ENCODE measurements around the gene KCNH1.

KCNH1 gene

DNA sequence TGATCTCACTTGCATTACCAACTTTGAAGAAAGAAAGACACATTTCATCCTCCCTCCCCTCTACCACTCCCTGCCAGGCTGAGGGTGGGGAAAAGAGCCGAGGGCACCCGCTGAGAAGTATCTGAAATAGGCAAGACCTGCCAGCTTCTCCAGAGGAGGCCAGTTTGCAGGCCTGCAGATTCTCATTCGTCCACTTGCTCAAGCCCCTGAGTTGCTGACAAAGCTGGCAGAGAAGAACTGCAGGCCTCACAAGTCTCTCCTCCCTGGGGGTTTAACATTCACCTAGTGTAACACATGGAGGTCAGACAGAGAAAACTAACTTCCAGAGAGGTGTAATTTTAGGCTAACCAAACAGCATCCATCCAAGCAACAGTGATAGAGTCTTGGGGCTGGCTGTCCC, 428.9 kb downstream of the KCNH1 start:
- DNase-seq: no peak

GRCh38 chr1:210703593-210703992, 430.4 kb downstream of the KCNH1 start:
- no peak for DNase-seq

DNA sequence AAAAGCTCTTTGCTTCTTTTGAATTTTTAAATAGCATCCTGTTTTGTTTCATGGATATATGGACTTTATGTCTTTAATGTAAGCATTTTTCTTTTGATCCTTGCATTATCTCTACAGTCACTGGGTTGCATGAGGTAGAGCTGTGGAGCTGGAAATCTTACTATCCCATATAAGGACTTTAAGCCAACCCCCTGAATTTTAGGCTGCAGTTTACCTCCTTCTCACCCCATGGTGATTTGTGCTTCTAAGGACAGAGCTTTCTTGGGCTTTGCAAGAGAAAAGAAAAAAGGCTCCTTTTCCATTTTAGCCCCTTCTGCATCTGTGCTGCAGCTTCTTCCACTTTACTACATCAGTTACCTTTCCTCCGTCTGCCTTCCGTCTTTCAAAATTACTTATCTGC, 431.4 kb downstream of the KCNH1 start:
- DNase-seq: no peak

GRCh38 chr1:210700511-210700910, 433.4 kb downstream of the KCNH1 start:
- no peak for DNase-seq

DNA sequence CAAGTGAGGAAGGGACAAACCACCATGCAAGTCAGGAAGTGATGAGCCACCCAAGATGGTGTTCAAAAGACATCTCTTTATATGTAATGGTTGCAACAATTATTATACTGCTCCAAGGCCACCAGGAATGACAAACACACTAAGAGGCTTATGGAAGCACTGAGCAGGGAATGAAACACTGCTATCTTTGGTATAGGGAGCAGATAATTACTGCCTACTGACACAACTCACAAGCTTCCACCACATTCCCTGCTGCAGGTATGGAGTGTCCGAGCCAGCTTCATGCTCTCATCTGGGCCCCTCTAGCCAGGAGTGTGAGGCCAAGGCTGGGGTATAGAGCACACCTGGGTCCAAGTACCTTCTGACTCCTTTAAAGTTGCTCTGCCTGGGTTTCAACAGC, 433.9 kb downstream of the KCNH1 start:
- DNase-seq: no peak

- no peak for DNase-seq
These were observed 435.3 kb downstream of the KCNH1 start for GRCh38 chr1:210698661-210699060.

- DNase-seq: no peak
These were observed 436.8 kb downstream of the KCNH1 start for GRCh38 chr1:210697185-210697584.

- no peak for DNase-seq
These were observed 437.2 kb downstream of the KCNH1 start for GRCh38 chr1:210696709-210697108.

DNA sequence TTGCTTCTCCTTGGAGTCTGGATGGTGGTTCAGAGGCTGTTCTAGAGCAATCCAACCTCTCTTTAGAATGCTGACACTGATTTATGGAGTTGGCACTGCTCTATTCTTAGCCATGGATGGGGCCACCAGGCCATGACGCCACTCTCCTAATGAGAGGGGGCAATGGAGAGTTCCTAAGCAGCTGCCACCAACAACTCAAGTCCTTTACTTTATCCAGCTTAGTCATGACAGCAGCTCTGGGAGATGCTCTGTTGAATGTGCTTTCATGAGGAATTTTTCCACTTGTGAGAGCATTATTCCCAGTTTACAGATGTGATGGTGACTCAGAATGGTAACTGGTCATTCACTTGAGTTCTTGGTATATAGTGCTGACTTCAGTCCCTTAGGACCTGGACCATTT, 438.9 kb downstream of the KCNH1 start:
- no peak for DNase-seq

- peak; percentile 2 for DNase-seq
These were observed 441.2 kb downstream of the KCNH1 start for GRCh38 chr1:210692796-210693195.

DNA sequence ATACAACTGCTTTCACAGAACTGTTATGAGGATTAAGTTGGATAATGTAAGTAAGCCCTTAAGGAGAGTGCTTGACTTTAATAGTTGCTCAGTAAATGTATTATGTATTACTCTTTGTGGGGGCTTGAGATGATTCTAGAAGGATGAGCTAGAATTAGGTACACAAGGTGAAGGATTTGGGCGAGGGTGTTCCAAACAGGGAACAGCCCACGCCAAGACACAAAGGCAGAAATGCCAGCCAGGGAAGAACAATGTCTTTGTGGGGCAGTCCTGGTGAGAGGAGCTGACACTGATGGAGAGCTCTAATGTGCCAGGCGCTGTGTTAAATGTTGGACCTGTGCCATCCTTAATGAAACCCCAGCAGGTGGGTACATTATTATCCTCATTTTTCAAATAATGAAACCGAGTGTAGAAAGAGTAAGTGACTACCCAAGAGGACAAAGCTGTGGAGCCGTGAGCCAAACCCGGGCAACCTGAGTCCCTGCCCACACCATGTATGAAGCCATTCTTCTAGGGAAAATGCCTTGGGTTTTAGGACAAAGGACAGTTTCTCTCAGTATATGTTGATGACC, 442.8 kb downstream of the KCNH1 start:
- DNase-seq: no peak

DNA sequence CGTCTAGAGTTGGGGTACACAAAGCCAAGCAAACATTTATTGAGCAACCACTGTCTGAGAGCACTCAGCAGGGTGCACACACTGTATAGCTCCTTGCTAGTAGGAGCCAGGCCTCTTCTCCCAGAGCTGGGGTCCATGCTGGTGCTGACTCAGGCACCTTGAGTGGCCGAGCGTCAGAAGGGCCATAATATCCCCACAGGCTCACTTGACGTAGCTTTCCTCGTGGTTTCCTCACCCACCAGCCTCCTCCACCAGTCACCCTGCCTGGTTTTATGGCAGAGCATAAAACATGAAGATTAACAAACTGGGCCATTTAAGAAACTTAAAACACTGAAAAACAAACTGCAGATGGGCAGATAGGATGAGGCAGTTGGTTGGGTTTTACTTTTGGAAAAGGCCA, 443.7 kb downstream of the KCNH1 start:
- DNase-seq: no peak

- DNase-seq: no peak
These were observed 444.1 kb downstream of the KCNH1 start for GRCh38 chr1:210689826-210690225.

- DNase-seq: no peak
These were observed 445.3 kb downstream of the KCNH1 start for GRCh38 chr1:210688512-210689234.

DNA sequence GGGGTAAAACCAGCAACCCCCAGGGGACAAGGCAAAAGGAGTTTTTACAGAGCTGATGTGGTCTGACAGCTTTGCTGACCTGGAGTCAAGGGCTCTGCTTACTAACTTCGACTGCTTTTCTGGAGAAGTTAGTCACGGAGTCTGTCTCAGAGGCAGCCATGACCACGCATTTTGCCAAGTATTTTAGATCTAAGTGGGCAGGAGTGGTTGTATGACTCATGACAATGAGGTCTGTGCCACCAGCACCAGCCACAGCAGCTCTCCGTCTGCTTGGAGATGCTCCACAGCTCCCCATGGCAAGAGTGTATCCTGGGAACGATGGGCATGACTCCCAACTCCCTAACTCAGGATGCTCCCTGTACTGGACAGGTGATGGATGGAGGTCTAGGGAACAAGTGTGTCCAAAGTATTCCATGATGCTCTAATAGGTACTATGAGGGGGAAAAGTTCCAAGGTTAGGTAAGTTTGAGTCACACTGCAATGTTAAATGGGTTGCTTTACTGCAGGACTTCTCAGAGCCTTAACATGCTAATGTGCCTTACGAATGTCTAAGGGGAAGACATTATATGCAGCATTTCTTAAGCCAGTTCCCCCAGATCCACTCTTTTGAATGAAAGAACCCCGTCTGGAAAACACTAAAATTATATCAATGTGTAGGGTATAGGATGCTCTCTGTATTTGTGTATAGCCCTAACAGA, 446.2 kb downstream of the KCNH1 start:
- no peak for DNase-seq

DNA sequence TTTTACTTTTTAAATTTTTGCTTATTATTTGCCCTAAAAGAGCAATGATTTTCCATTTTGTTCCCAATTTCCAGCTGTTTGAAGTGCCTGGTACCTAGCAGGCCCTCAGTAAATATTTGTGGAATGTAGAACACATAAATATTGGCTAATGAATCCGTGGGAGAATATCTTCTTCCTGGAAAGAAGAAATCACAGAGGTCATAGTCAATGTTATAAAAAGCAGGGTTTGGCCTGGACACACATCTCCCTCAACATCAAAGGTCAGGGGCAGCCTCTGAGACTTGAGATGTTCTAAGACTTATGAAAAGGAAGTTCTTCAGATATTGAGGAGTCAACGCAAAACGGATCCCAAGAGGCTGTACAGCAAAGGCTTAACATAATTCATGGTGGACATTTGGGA, 447.1 kb downstream of the KCNH1 start:
- DNase-seq: no peak

- DNase-seq: no peak
These were observed 448.7 kb downstream of the KCNH1 start for GRCh38 chr1:210685295-210685650.

GRCh38 chr1:210684466-210685294, 449.3 kb downstream of the KCNH1 start:
- no peak for DNase-seq

DNA sequence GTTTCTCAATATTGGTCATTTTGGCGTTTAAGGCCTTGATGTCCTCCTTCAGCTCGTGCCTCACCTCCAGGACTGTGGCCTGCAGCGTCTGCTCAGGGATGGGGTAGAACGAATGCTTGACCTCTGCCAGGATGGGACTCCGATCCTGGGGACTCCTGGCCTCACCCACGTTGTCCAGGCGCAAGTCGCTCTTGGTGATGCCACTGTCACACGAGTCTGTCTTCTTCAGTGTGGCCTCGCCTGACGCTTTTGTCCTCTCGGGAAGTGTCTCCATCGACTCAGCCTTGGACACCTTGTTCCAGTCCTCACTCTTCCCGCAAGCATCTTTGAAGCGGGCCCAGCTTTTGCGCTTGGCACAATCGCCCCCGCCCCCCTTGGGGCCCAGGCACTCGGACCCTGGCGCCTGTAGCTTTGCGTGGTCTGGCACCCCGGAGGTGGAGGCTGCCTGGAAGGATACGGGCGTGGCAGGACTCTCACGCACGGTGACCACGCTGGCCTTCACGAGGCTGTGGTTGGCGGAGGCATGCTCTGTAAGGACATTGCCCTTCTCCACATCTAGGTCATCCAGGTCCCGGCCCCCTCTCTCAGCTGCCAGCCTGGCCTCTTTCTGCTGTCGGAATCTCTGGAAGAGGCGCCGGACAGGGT, 450.4 kb downstream of the KCNH1 start:
- DNase-seq: no peak

- peak; percentile 30 for DNase-seq
These were observed 452.8 kb downstream of the KCNH1 start for GRCh38 chr1:210681158-210681557.

GRCh38 chr1:210678306-210678705, 455.6 kb downstream of the KCNH1 start:
- DNase-seq: no peak

GRCh38 chr1:210677533-210677932, 456.4 kb downstream of the KCNH1 start:
- DNase-seq: no peak

- DNase-seq: no peak
These were observed 457.4 kb downstream of the KCNH1 start for GRCh38 chr1:210676539-210676938.

Measured in KG1 (cell line).